OCI-LY1 (cell line): ENCODE measurements around the gene CHST8.

Experiments used
- H2AFZ ChIP-seq: fragments of 200-600 bp; sonication (generic), shearing (Covaris generic); 2 replicates; pipeline ENCODE4 v1.6.0; 2014; ENCODE audit warnings: antibody characterized with exemption, mild to moderate bottlenecking, low read length
- H3F3A ChIP-seq: fragments of 200-600 bp; sonication (generic), shearing (Covaris generic); 2 replicates; pipeline ENCODE4 v1.6.0; 2014; ENCODE audit warnings: mild to moderate bottlenecking, antibody characterized with exemption, low read length, moderate library complexity; ENCODE audit not compliant: insufficient read depth
- H3K27ac ChIP-seq: fragments of 200-600 bp; sonication (generic); 2 replicates; pipeline ENCODE4 v1.5.1; 2014; ENCODE audit warnings: low read length, mixed run types, mild to moderate bottlenecking, low read depth; ENCODE audit not compliant: poor library complexity, severe bottlenecking
- H3K27me3 ChIP-seq: fragments of 200-600 bp; sonication (generic); 2 replicates; pipeline ENCODE4 v1.6.0; 2014; ENCODE audit warnings: antibody characterized with exemption, mild to moderate bottlenecking, low read length, moderate library complexity; ENCODE audit not compliant: insufficient read depth
- H3K36me3 ChIP-seq: fragments of 200-600 bp; sonication (generic); 2 replicates; pipeline ENCODE4 v1.6.1; 2014; ENCODE audit warnings: mild to moderate bottlenecking, antibody characterized with exemption, low read length, moderate library complexity, mixed read lengths; ENCODE audit not compliant: insufficient read depth
- H3K4me1 ChIP-seq: fragments of 200-600 bp; sonication (generic); 2 replicates; pipeline ENCODE4 v1.5.1; 2014; ENCODE audit warnings: mild to moderate bottlenecking, low read length, moderate library complexity; ENCODE audit not compliant: insufficient read depth, severe bottlenecking
- H3K4me2 ChIP-seq: fragments of 200-600 bp; sonication (generic), shearing (Covaris generic); 2 replicates; pipeline ENCODE4 v1.6.1; 2014; ENCODE audit warnings: low read length
- H3K4me3 ChIP-seq: fragments of 200-600 bp; sonication (generic); 2 replicates; pipeline ENCODE4 v1.5.1; 2014; ENCODE audit warnings: low read length, low read depth, mild to moderate bottlenecking, mixed read lengths; ENCODE audit not compliant: poor library complexity, severe bottlenecking
- H3K79me2 ChIP-seq: fragments of 200-600 bp; shearing (Covaris generic); 2 replicates; pipeline ENCODE4 v1.6.1; 2016; ENCODE audit warnings: mixed run types, low read length, mixed read lengths; ENCODE audit not compliant: insufficient read depth
- H3K9ac ChIP-seq: fragments of 200-600 bp; sonication (generic), shearing (Covaris generic); 2 replicates; pipeline ENCODE4 v1.6.1; 2014; ENCODE audit warnings: mild to moderate bottlenecking, low read length, mixed read lengths
- H3K9me2 ChIP-seq: fragments of 200-600 bp; sonication (generic), shearing (Covaris generic); 2 replicates; pipeline ENCODE4 v1.6.1; 2014; ENCODE audit warnings: low read depth, mild to moderate bottlenecking, low read length, mixed read lengths
- H3K9me3 ChIP-seq: fragments of 200-600 bp; shearing (Covaris generic); 2 replicates; pipeline ENCODE4 v1.6.1; 2014; ENCODE audit warnings: low read length, mixed read lengths
- H4K20me1 ChIP-seq: fragments of 200-600 bp; sonication (generic), shearing (Covaris generic); 2 replicates; pipeline ENCODE4 v1.6.0; 2016; ENCODE audit warnings: mild to moderate bottlenecking, low read length; ENCODE audit not compliant: insufficient read depth
- EZH2 ChIP-seq: fragments of 200-600 bp; sonication (generic), shearing (Covaris generic); IDR thresholded peaks from 2 replicates; pipeline ENCODE4 v1.8.0; 2017; ENCODE audit warnings: borderline replicate concordance, mixed run types, mild to moderate bottlenecking, antibody characterized with exemption, low read length, moderate library complexity, mixed read lengths
- TF ChIP-seq, protein P1 (sequence below): fragments of 200-600 bp; sonication (generic), shearing (Covaris generic); IDR thresholded peaks from 2 replicates; pipeline ENCODE4 v1.5.1; 2017; ENCODE audit warnings: mild to moderate bottlenecking, antibody characterized with exemption, low read length, moderate library complexity, mixed read lengths

CHST8 gene

GRCh38 chr19:33685541-33685940 lies 63.8 kb downstream of the CHST8 start:
- Histone ChIP-seq H3K79me2 (no peaks in the 10 kb centered on the region), H3K36me3 (no peaks in the 10 kb centered on the region), H2AFZ (no peak overlapping the region), H4K20me1 (no peaks in the 10 kb centered on the region), H3K9me3 (no peaks in the 10 kb centered on the region), H3K4me3 (no peak overlapping the region), H3K9ac (no peak overlapping the region), H3K27me3 (no peaks in the 10 kb centered on the region), H3K4me1 (no peaks in the 10 kb centered on the region), H3K9me2 (no peaks in the 10 kb centered on the region), H3F3A (no peaks in the 10 kb centered on the region), H3K27ac (no peak overlapping the region), H3K4me2 (no peak overlapping the region)
- TF ChIP-seq EZH2 = no peak
- TF ChIP-seq, protein P1, sequence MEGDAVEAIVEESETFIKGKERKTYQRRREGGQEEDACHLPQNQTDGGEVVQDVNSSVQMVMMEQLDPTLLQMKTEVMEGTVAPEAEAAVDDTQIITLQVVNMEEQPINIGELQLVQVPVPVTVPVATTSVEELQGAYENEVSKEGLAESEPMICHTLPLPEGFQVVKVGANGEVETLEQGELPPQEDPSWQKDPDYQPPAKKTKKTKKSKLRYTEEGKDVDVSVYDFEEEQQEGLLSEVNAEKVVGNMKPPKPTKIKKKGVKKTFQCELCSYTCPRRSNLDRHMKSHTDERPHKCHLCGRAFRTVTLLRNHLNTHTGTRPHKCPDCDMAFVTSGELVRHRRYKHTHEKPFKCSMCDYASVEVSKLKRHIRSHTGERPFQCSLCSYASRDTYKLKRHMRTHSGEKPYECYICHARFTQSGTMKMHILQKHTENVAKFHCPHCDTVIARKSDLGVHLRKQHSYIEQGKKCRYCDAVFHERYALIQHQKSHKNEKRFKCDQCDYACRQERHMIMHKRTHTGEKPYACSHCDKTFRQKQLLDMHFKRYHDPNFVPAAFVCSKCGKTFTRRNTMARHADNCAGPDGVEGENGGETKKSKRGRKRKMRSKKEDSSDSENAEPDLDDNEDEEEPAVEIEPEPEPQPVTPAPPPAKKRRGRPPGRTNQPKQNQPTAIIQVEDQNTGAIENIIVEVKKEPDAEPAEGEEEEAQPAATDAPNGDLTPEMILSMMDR = no peak

DNA sequence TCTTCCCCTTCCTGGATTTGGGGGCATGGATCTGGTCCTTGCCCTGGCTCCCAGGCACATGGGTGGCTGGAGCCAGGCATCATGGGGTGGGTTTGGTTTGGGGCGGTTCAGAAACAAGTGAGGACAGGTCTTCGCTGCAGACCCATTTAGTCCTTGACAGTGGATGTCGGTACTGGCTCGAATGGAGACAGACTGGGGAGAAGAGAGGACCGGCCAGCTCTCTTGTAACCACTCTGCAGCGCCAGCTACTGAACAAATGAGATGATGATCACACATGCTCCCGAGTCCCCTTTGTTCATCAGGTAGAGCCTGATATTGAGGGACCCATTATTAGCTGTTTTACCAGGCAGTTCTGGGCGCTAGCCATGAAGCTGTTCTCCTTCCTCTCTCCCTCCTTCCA lies 64.5 kb downstream of the CHST8 start:
- Histone ChIP-seq H3K4me2 (no peak overlapping the region), H4K20me1 (no peaks in the 10 kb centered on the region), H3K79me2 (no peaks in the 10 kb centered on the region), H3K4me1 (no peaks in the 10 kb centered on the region), H3K27ac (no peak overlapping the region), H3K27me3 (no peaks in the 10 kb centered on the region), H3F3A (no peaks in the 10 kb centered on the region), H3K9me2 (no peaks in the 10 kb centered on the region), H3K9ac (no peak overlapping the region), H2AFZ (no peak overlapping the region), H3K4me3 (no peak overlapping the region), H3K9me3 (no peaks in the 10 kb centered on the region), H3K36me3 (no peaks in the 10 kb centered on the region)
- TF ChIP-seq, protein P1 = no peak
- TF ChIP-seq EZH2 = no peak

- Histone ChIP-seq H3K9me3 (no peaks in the 10 kb centered on the region), H3F3A (no peaks in the 10 kb centered on the region), H3K4me2 (no peak overlapping the region), H3K4me3 (no peak overlapping the region), H3K27me3 (no peaks in the 10 kb centered on the region), H3K9ac (no peak overlapping the region), H3K27ac (no peak overlapping the region), H4K20me1 (no peaks in the 10 kb centered on the region), H3K79me2 (no peaks in the 10 kb centered on the region), H3K36me3 (no peaks in the 10 kb centered on the region), H3K4me1 (no peaks in the 10 kb centered on the region), H2AFZ (no peak overlapping the region), H3K9me2 (no peaks in the 10 kb centered on the region)
- TF ChIP-seq, protein P1 = no peak
- TF ChIP-seq EZH2 = no peak
These were observed 65.1 kb downstream of the CHST8 start for GRCh38 chr19:33686687-33687480.
